CD4-positive, alpha-beta T cell treated with Interleukin-6 at 100 ng/mL for 8 hours (primary cell): ENCODE results near the gene KCNQ1.

Source experiments
- DNase-seq: peaks from one replicate; pipeline ENCODE4 v3.0.0-alpha.2; 2020; ENCODE audit warnings: mixed read lengths, low spot score

Gene KCNQ1

GRCh38 chr11:2747248-2748027 lies 302.6 kb downstream of the KCNQ1 start:
- DNase-seq = no peak

- DNase-seq = no peak
Measured at GRCh38 chr11:2748061-2748813, 303.4 kb downstream of the KCNQ1 start.

GRCh38 chr11:2748814-2749554 lies 304.2 kb downstream of the KCNQ1 start:
- DNase-seq = no peak

GRCh38 chr11:2750101-2750681 lies 305.4 kb downstream of the KCNQ1 start:
- no peak for DNase-seq

GRCh38 chr11:2750682-2751522 lies 306.1 kb downstream of the KCNQ1 start:
- no peak for DNase-seq

GRCh38 chr11:2751523-2752203 lies 306.9 kb downstream of the KCNQ1 start:
- DNase-seq = no peak

GRCh38 chr11:2752204-2752770 lies 307.5 kb downstream of the KCNQ1 start:
- DNase-seq = no peak

- no peak for DNase-seq
Measured at GRCh38 chr11:2752923-2753322, 308.1 kb downstream of the KCNQ1 start.

- DNase-seq = no peak
Measured at GRCh38 chr11:2754008-2754407, 309.2 kb downstream of the KCNQ1 start.

GRCh38 chr11:2755071-2755470 lies 310.3 kb downstream of the KCNQ1 start:
- no peak for DNase-seq

GRCh38 chr11:2758751-2759150 lies 313.9 kb downstream of the KCNQ1 start:
- DNase-seq = no peak

GRCh38 chr11:2759228-2760195 lies 314.7 kb downstream of the KCNQ1 start:
- DNase-seq = no peak

- DNase-seq = no peak
Measured at GRCh38 chr11:2760196-2760871, 315.5 kb downstream of the KCNQ1 start.

- DNase-seq = no peak
Measured at GRCh38 chr11:2761131-2762030, 316.6 kb downstream of the KCNQ1 start.

GRCh38 chr11:2762031-2762380 lies 317.2 kb downstream of the KCNQ1 start:
- DNase-seq = no peak

- DNase-seq = no peak
Measured at GRCh38 chr11:2762451-2762850, 317.6 kb downstream of the KCNQ1 start.

- no peak for DNase-seq
Measured at GRCh38 chr11:2763984-2764383, 319.2 kb downstream of the KCNQ1 start.

- DNase-seq = no peak
Measured at GRCh38 chr11:2765491-2765890, 320.7 kb downstream of the KCNQ1 start.
